Coronary artery (tissue), 2 donors: ENCODE data around the gene RASSF1.

Experiments
- DNase-seq: peaks from one replicate; pipeline ENCODE4 v3.0.0-alpha.2; 2017; ENCODE audit warnings: low spot score
- H3K27ac ChIP-seq, 2 donors: fragments of 200-600 bp; sonication (generic); one replicate each; pipeline ENCODE4 v1.5.1; 2016 to 2019
- H3K4me3 ChIP-seq: fragments of 200-600 bp; sonication (generic); 2 replicates; pipeline ENCODE4 v1.5.1; 2016; ENCODE audit warnings: mild to moderate bottlenecking, moderate library complexity
- CTCF ChIP-seq: fragments of 200-600 bp; sonication (generic); IDR thresholded peaks from one replicate; pipeline ENCODE4 v1.5.1; 2019; ENCODE audit warnings: antibody characterized with exemption

RASSF1 gene

GRCh38 chr3:50352781-50353180 lies 12.1 kb upstream of the RASSF1 start:
- DNase-seq = no peak
- no peak overlapping the region for H3K27ac ChIP-seq
- no peak overlapping the region for H3K4me3 ChIP-seq
- TF ChIP-seq CTCF = no peak

GRCh38 chr3:50351323-50351697 lies 10.7 kb upstream of the RASSF1 start:
- H3K27ac ChIP-seq = peak overlapping the region; percentile 80 to 88
- H3K4me3 ChIP-seq = peak overlapping the region; percentile 73
- no peak for DNase-seq
- no peak for TF ChIP-seq CTCF

GRCh38 chr3:50350527-50351322 lies 10.1 kb upstream of the RASSF1 start, which contains the start of the genes CYB561D2 and NPRL2:
Gene CYB561D2 (plus strand): TSS chr3:50350862. CDS start chr3:50351434, 572 bp downstream.
Gene NPRL2 (minus strand): TSS chr3:50350775. CDS start chr3:50350652, 123 bp downstream.
- Histone ChIP-seq H3K27ac (peak within 1 kb of the TSS; percentile 80 to 88), H3K4me3 (peak within 1 kb of the TSS; percentile 73)
- DNase-seq = peak; percentile 97
- TF ChIP-seq CTCF = no peak

GRCh38 chr3:50350213-50350526 lies 9.5 kb upstream of the RASSF1 start:
- TF ChIP-seq CTCF = no peak
- peak overlapping the region; percentile 73 for H3K4me3 ChIP-seq
- peak overlapping the region; percentile 80 to 88 for H3K27ac ChIP-seq
- DNase-seq = no peak

- no peak for DNase-seq
Measured at GRCh38 chr3:50347187-50347813, 6.7 kb upstream of the RASSF1 start.

GRCh38 chr3:50345586-50346234 lies 5.1 kb upstream of the RASSF1 start, which contains the start of gene ZMYND10:
Gene ZMYND10 (minus strand): TSS chr3:50345732. CDS start chr3:50345579, 153 bp downstream.
- peak within 1 kb of the TSS; percentile 62 for H3K4me3 ChIP-seq
- H3K27ac ChIP-seq = peak within 1 kb of the TSS in 1 of 2 donors; percentile 9
- no peak for TF ChIP-seq CTCF
- no peak for DNase-seq

More at GRCh38 chr3:50347187-50347813, 6.7 kb upstream of the RASSF1 start:
- Histone ChIP-seq H3K27ac (no peak overlapping the region), H3K4me3 (no peak overlapping the region)
- peak; percentile 12 for TF ChIP-seq CTCF
